Measurements from ENCODE around the gene TMEM44.
"Not testable (repeated sequence)": the region's sequence is repeated elsewhere in the genome, so short reads cannot be mapped to it uniquely, and the experiment has no call there.

Gene TMEM44

DNA sequence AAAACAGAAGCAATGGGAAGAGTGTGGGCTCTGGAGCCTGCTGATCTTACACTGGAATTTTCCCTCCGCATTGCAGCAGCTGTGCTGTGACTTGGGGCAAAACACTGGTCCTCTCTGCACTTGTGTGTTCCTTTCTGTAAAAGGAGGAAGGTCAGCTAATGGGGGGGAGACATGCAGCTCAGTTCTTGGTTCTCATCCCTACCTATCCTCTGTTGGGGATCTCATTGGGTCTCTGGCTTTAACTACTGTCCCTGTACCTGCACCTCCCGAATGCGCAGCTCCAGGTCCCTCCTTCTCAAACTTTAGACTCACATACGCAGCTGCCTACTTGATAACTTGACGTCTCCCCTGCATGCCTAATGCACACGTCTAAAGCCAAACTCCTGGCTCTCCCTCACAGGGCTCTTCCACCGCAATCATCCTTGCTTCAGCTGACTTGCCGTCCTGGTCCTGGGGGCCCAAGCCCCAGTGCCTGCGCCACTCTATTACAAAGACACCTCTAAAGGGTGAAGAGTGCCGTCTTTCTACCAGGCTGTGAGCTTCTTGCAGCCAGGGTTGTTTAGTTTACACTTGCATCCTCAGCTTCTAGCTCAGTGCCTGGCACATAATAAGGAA lies 5.9 kb upstream of the TMEM44 start:
- DNase-seq, result no peak

DNA sequence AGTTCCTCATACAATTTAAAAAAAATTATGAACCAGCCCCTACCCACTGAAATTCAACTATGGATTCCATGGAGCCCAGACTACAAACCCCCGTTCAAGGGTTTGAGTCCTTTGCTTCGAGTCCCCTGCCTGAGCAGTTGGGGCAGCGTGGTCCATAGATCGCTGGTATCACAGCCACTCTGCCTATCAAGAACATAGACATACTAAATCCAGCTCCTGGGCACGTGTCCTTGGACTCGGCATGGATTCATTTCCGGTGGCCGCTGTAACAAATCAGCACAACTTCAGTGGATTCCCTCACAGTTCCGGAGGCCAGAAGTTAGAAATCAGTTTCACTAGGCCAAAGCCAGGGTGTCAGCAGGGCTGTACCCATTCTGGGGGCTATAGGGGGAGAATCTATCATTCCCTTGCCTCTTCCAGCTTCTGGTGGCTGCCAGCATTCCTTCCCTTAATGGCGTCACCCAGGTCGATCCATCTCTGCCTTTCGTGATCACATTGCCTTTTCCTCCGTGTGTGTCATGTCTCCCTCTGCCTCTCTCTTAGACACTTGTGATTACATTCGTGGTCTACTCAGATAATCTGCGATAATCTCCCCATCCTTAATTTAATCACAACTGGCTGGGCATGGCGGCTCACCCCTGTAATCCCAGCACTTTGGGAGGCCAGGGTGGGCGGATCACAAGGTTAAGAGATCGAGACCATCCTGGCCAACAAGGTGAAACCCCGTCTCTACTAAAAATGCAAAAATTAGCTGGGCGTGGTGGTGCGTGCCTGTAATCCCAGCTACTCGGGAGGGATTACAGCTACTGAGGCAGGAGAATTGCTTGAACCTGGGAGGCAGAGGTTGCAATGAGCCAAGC lies 4.6 kb upstream of the TMEM44 start:
- no peak for DNase-seq

DNA sequence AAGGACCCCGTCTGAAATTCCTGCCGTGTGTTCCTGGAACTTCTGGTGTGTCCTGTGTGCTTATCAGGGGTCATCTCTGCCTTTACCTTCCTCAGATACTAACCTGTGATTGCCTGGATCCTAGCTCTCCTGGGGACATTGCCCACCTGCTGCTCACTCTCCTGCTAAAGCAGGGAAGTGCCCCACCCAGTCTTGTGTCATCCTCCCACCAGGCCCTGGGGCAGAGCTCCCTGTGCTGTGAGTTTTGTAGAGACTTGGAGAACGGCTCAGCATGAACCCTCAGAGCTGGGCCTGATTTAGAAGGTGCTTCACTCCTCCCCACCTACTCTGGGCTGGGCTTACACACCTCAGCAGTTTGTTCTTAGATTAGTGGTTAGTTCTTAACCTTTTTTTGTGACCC lies 3.8 kb upstream of the TMEM44 start:
- DNase-seq, result peak; percentile 41

DNA sequence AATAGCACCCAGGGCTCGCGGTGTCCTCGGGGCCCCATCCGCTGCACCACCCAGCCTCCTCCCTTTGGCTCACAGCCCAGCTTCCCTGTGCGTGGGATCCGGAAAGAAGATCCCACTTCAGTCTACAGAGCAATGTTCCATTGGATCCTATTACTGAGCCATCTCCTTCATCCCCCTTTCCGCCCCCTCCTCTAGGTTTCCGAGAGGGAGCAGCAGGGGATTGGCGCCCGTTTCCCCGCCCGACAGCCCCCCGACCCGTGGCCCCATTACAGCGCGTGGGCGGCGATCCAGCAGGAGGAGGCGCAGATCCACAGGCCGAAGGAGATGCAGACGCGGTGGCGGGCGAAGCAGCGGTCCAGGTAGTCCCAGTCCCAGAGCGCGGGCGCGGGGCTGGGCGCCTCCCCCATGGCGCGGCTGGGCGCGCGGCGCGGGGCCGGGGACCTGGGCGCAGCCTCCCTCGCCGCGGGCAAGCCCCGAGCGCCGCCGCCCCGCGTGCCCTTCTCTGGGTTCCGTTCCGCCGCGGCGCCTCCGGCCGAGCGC lies 340 bp downstream of the TMEM44 start:
- DNase-seq, result peak; percentile 22

DNA sequence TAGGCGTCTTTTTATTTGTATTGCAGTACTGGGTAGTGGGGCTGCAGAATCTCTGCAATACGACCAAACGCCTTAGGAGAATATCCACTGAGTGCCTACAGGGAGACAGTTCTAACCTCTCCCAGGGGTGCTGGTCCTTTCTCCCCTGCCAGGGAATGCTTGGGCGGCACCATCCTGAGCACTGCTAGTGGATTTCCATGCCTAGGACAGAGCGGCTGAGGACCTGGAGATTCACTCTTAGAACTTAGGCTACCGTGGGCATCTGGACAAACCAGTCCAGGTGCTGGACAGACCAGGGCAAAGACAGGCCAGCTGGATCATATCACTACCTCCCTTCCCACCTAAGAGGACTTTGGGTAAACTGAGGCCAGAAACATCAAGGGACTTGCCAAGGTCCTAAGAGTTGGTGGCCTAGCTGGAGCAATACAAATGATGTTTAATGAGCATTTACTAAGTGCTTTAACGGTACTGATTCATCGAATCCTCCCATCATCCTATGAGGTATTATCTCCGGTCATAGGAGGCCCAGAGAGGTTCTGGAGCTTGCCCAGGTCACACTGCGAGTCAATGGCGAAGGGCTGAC lies 902 bp downstream of the TMEM44 start:
- DNase-seq, result no peak

DNA sequence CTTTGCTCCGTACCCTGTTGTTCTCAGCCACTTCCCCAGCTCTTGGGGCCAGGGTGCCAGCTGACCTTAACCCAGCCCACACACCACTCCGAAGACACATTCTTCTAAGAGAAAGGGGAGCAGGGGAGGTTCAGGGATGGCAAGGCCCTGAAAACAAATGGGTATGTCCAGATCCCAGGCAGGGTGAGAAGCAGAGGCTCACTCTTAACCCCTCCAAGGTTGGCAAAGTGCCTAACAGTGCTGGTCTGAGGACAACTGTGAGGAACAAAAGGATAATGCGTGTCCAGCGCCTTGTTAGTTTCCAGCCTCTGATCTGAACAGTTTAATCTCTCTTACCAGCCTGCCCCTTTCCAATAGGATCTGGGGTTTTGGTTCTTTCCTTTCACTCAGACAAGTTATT lies 1.5 kb downstream of the TMEM44 start:
- no peak for DNase-seq

DNA sequence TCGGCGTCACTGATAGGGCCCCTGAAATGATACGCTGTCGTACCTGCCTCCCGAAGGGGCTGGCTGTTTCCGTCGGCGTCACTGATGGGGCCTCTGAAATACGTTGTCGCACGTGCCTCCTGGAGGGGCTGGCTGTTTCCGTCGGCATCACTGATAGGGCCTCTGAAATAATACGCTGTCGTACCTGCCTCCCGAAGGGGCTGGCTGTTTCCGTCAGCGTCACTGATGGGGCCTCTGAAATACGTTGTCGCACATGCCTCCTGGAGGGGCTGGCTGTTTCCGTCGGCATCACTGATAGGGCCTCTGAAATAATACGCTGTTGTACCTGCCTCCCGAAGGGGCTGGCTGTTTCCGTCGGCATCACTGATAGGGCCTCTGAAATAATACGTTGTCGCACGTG lies 2.5 kb downstream of the TMEM44 start:
- DNase-seq, result not testable (repeated sequence)

DNA sequence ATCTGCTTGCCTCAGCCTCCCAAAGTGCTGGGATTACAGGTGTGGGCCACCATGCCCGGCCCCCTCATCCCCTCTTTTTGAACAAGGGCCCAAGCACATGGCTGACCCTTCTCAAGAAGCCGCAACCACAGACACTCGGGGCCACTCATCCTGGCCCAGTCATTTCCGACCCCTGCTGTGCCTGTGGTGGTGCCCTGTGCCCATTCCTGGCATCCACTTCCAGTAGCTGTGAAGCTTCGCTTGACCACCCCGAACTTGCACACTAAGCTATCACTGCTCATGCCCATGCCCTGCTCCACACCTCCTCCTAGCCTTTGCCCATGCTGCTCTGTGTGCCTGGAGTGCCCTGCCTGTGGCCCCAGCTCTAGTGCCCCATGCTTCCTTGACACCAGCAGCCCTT lies 8.3 kb downstream of the TMEM44 start:
- no peak for DNase-seq

DNA sequence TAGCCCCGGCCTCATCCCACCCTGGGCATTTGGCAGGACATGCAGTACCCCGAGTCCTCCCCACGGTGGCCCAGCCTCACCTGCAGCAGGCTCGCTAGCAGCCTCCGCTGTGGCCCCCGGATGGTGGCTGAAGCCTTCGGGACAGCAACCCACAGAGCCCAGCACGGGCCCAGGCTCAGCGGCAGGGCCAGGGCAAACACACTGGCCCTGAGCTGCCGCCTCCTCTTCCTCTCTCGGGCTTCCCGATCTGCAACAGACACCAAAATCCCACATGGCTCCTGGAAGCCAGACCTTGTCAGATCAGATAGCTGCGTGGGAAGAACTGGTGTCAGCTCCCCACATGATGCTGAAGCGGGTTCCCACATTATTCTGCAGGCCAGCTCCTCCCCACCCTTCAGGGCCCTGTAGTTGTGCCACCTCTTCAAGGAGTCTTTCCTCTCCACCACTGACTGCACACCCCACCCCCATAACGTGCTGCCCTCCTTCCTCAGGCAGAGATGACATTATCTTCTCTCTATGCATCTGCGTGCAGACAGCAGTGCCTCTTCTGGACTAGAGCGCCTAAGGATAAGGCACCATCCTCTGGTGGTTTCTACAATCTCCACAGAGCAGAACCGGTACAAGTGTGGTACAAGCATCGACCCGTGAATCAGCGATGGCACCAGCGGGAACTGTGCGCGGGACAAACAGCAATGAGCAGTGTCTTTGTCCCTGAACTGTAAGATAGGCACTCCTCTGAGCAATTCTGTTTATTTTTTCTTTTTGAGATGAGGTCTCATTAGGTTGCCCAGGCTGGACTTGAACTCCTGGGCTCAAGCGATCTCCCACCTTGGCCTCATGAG lies 9.5 kb downstream of the TMEM44 start:
- no peak for DNase-seq

DNA sequence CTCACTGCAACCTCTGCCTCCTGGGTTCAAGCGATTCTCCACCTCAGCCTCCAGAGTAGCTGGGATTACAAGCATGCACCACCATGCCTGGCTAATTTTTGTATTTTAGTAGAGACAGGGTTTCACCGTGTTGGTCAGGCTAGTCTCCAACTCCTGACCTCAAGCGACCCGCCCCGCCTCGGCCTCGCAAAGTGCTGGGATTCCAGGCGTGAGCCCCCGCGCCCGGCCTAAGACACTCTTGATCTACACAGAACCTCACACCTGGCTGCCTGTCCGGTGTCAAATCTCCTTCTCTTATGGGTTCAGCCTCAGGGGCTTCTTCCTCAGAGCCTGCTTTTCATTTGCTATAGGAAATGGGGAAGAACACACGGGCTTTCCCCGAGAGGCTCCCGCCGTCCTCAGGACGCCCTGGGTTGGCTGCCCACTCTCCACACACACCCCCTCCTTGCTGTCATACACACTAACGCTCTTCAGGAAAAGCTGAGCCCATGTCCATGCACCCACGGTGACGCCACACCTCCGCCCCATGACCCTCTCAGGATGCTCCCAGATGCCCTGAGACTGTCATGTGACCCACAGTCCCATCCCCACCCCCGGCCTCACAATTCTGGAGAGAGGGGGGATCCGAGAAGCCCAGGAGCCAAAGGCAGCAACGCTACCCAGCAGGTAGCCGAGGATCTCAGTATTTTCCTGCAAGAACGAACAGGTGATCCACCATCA lies 10.4 kb downstream of the TMEM44 start:
- no peak for DNase-seq

DNA sequence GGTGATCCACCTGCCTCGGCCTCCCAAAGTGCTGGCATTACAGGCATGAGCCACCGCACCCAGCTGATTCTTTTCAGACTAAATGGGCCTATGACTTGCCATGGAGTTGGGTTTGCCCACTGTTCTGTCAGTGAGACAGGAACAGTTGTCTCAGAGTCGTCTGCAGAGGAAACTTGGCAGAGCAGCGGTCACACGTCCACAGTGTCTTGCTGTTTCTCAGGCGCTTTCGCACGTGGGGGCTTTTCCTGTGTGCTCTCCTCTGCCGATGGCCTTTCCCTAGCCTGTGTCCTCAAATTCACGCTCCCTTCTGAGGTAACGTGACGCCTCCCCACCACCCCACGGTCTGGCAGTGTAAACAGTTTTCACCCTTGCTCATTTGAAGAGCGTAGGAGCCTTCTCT lies 11.3 kb downstream of the TMEM44 start:
- DNase-seq, result no peak

DNA sequence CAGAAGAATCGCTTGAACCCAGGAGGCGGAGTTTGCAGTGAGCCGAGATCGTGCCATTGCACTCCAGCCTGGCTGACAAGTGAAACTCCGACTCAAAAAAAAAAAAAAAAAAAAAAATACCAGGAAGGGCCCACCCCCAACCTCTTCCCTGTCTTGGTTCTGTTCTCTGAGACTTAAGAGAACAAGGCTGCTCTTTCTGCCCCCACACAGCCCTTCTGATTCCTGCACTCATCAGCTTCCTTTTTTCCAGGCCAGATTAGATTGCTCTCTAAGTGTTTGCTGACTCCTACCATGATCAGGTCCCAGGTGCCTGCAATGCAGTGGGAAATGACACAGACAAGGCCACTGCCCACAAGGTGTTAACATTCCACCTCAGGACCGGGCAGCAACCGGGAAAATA lies 13.0 kb downstream of the TMEM44 start:
- DNase-seq, result no peak

DNA sequence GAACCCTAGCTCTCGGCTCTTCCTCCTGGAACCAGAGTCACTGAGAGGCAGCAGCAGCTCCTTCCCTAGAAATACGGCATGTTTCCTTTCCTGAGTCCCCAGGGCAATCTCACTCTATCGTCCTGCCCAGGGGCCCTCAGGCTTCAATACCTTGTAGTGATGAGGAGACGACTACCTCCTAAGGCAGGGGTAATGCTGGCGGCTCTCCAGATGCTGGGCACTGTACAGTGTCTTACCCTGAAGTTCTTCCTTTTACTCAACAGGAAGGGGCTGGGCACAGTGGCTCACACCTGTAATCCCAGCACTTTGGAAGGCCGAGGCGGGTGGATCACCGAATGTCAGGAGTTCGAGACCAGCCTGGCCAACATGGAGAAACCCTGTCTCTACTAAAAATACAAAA lies 13.5 kb downstream of the TMEM44 start:
- DNase-seq, result no peak

DNA sequence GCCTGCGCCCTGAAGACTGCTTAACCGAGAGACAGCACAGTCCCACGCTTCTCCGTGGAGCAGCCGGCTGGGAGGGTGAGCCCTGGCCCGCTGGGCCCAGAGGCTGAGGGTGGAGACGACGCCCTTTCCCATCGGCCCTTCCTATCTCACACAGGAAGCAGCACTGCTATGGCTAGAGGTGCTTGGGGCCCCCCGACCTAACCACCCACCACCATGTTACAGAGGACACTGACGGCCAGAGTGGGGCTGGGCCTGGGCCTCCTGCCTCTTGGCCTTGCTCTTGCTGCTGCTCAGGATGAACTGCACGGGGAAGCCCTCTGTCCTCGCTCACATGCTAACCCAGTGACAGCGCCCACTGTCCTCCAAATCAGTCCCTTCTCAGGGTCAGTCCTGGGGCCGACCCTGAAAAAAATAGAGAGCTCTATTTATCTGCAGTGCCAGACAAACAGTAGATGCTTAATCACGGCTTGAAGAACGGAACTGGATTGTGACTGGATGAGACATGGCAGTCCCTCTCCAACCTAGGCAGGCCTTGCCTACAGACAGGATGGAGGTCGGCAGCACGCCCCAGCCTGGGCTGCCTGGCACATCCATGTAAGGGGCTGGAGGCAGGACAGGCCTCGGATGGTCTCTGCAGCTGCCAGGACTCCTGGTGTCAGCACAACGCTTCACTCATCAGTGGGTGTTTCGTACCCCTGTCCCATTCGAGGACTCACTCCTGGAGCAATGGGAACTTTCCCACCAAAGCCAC lies 14.2 kb downstream of the TMEM44 start:
- no peak for DNase-seq

DNA sequence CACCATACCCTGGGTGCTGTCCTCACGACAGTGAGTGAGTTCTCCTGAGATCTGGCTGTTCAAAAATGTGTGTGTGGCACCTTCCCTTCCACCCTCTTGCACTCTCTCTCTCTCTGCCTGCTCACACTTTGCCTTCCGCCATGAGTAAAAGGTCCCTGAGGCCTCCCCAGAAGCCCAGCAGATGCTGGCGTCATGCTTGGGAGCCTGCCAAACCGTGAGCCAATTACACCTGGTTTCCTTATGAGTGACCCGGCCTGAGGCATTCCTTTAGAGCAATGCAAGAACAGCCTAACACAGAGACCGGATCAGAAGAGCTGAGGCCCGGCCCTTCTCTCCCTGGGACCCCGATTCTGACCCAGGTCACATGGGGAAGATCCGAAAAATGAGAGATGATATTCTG lies 15.4 kb downstream of the TMEM44 start:
- peak; percentile 27 for DNase-seq

DNA sequence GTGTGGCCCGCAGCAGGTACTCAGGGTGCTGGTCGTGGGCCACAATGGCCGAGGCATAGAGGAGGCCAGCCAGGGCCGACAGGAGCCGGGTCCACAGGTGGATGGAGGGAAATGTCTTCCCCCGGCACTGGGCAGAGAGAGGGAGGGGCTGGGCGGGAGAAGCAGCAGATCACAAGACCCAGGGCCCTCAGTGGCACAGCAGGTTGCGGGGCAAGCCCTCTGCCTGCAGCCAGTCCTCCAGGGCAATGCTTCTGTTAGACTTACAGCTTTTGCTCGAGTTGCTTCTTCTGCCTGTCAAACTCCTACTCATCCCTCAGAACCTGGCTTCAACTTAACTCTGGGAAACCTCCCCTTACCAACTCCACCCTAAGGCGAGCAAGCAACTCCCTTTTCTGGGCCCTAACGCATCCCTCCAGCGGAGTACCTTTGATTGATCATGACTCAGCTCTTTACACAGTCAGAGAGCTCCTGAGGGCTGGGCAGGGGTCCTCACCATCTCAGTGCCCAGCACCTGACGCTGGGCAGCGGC lies 16.0 kb downstream of the TMEM44 start:
- no peak for DNase-seq

DNA sequence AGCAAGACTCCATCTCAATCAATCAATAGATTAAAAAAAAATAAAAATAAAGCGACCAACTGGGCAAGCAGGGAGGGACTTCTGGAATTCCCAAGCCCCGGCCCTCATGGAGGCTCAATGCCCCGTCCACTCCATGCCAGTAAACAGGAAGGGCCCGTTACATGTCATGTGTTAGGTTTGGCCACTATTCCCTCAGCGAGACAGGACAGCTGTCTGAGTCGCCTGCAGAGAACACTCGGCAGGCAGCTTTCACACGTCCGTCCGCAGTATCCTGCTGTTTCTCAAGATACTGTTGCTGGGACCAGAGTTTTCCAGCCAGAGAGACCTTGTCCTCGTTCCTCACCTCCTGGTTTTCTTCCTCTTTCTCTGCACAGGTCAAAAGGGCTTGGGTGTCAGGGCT lies 18.0 kb downstream of the TMEM44 start:
- no peak for DNase-seq

DNA sequence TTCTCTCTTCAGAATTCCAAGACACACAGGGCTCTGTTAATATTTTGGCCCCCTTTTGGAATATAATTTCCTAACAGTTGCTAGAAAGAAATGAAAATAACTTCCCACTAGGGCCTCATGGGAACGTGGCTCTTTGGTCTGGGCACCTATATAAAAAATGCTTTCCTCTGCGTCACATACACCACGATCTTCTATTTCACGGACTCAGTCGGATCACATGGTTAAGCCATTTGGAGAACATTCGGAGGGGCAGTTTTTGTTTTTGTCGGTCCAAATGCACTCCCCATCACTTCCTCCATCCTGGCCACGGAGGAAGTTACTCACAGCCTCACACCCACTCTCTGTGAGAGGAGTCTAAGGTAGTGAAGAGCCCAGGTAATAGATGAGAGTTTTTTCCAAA lies 21.0 kb downstream of the TMEM44 start:
- no peak for DNase-seq

DNA sequence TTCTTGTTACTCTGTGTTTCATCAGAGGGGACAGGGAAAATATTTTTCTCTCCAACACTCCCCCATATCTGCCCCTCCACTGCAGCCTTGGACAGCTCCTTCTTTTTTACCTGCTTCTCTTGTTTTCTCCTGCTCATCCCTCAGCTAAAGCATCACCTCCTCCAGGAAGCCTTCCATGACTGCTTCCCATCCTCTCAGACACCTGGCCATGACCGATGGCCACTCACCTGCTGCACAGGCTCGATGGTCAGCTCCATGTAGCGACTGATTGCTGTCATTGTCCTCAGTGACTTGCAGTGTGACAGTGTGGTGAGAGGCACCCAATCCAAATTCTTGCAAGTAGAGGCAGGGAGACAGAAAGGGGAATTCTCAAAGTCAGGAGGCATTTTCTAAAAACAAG lies 22.5 kb downstream of the TMEM44 start:
- DNase-seq, result no peak

DNA sequence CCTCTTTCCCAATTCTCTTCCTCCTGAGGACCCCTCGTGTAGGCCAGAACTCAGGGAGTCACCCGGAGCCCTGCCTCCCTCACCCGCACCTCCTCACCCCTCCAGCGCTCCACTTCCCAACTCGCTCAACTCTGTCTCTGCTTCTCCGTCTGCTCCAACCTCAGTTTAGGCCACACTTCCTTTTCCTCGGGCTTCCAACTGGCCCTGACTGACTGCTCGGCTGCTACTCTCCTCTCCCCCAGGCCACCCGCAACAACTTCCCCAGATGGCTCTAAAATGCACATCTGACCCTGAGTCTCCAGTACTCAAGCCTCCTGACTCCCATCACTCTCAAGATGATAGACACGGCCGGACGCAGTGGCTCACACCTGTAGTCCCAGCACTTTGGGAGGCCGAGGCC lies 23.6 kb downstream of the TMEM44 start:
- DNase-seq, result no peak

DNA sequence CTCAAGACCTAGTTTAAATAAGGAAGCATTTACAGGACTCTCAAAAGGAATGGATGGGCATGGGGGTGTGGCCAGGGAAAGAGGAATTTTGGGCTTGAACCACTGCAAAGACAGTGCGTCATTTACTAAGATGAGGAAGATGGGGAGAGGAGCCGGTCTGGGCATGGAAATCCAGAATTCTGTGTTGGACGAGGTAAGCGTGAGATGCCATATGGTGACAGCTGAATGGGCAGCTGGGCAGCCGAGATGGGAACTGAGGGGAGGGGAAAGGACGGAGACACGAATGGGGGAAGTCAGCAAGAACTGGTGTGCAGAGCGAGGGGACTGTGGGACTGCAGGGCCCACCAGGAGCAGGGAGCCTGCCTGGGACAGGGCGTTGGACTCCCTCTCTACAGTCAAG lies 24.2 kb downstream of the TMEM44 start:
- DNase-seq, result no peak
